ENCODE measurements around the gene NTF4.
"Not testable (repeated sequence)": the region's sequence is repeated elsewhere in the genome, so short reads cannot be mapped to it uniquely, and the experiment has no call there.

NTF4 gene

DNA sequence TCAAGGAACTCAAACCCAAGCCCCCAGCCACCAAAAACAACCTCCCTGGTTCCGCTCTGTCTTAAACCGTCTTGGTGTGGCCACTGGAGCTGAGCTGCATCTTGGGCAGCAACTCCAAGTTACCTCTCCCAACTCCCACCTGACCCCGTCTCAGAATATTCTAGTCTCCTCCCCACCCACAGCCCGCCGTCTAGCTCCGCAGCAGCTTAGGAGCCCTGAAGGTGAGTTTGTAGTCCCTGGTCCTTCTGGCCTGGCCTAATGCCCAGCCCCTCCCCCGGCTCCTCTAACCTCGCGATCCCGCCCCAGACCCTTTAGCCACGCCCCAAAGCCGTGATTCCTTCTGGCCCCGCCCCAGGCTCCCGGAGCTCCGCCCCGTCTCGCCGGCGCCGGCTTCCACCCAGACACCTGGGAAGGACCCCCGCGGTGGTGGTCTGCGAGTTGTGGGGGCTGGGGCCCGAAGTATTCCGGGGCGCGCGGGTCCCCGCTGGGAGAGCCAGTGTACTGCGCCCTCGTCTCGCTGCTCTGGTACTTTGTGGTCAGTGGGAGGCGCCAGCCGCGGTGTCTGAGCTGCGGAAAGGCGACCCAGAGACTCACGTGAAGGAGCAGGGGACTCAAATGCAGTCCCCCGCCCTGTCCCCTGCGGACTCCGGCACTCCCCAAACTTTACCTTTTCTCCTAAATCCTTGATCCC, 45.2 kb downstream of the NTF4 start:
- no peaks in the 10 kb centered on the region for H3K79me2 ChIP-seq (ENCODE audit: insufficient read depth, low read length)
- peak overlapping the region; percentile 70 for H3K4me2 ChIP-seq (ENCODE audit: low read length)
- no peaks in the 10 kb centered on the region for H3K27me3 ChIP-seq (ENCODE audit: insufficient read depth, low read length)
- H3K4me3 ChIP-seq (ENCODE audit: low read depth, low read length, poor library complexity, severe bottlenecking): peak overlapping the region; percentile 60
- no peaks in the 10 kb centered on the region for H4K20me1 ChIP-seq (ENCODE audit: insufficient read depth, low read length)
- no peak overlapping the region for H2AFZ ChIP-seq (ENCODE audit: low read length)
- H3K4me1 ChIP-seq (ENCODE audit: insufficient read depth, low read length, severe bottlenecking): peaks cover 45% of the 10 kb centered on the region
- H3K9me2 ChIP-seq (ENCODE audit: low read depth, low read length): no peaks in the 10 kb centered on the region
- no peak for TF ChIP-seq EZH2 (IDR thresholded peaks at IDR 0.05; ENCODE audit: borderline replicate concordance, low read length)
- TF ChIP-seq, protein P1, sequence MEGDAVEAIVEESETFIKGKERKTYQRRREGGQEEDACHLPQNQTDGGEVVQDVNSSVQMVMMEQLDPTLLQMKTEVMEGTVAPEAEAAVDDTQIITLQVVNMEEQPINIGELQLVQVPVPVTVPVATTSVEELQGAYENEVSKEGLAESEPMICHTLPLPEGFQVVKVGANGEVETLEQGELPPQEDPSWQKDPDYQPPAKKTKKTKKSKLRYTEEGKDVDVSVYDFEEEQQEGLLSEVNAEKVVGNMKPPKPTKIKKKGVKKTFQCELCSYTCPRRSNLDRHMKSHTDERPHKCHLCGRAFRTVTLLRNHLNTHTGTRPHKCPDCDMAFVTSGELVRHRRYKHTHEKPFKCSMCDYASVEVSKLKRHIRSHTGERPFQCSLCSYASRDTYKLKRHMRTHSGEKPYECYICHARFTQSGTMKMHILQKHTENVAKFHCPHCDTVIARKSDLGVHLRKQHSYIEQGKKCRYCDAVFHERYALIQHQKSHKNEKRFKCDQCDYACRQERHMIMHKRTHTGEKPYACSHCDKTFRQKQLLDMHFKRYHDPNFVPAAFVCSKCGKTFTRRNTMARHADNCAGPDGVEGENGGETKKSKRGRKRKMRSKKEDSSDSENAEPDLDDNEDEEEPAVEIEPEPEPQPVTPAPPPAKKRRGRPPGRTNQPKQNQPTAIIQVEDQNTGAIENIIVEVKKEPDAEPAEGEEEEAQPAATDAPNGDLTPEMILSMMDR (IDR thresholded peaks at IDR 0.05; ENCODE audit: low read length): peak; percentile 35; the same call in 1 of the 2 replicates
- H3K36me3 ChIP-seq (ENCODE audit: insufficient read depth, low read length): peaks cover 18% of the 10 kb centered on the region
- H3F3A ChIP-seq (ENCODE audit: insufficient read depth, low read length): no peaks in the 10 kb centered on the region
- no peak overlapping the region for H3K27ac ChIP-seq (ENCODE audit: low read depth, low read length, poor library complexity, severe bottlenecking)
- H3K9me3 ChIP-seq (ENCODE audit: low read length): no peaks in the 10 kb centered on the region
- peak overlapping the region; percentile 36; the same call in 1 of the 2 replicates for H3K9ac ChIP-seq (ENCODE audit: low read length)

DNA sequence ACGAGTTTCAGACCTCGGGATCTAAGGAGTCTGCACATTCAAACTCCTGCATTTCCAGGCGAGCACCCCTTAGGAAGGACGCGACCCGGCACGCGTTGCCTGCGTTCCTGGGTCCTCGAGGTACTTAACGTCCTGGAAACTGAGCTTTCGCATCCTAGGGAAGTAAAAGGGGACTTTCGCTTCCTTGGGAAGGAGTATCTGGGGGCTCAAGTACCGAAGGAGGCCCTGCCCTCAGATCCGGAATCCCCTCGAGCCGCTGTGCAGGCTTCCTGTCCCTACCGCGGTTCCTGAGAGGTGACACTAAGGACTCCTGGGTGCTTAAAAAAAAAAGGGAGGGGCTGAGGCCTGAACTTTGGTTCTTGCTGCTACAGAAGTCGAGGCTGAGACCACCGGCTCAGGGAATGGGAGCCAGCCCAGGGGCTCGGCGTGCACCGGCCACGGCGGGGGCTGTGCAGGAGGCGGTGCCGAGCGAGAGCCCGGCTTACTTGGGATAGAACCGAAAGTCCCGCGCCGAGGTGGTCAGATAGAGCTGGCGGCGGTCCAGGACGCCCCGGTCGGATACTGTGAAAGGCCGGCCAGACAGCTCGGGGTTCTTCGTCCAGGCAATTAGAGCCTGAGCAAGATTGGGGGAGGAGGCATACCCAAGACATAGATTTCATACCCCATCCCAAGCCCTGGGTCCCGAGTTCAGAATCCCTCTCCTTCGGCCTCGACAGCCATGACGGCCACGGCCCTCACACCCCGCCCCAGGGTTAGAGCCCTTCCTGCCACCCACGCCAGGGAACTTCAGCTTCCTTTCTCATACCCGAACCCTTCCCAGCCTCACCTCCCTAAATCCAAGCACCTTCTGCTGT, 46.0 kb downstream of the NTF4 start:
- H3K4me1 ChIP-seq (ENCODE audit: insufficient read depth, low read length, severe bottlenecking): peaks cover 45% of the 10 kb centered on the region
- H3K9me3 ChIP-seq (ENCODE audit: low read length); H3K27me3 ChIP-seq (ENCODE audit: insufficient read depth, low read length); H2AFZ ChIP-seq (ENCODE audit: low read length); H3F3A ChIP-seq (ENCODE audit: insufficient read depth, low read length); H3K9me2 ChIP-seq (ENCODE audit: low read depth, low read length); H3K79me2 ChIP-seq (ENCODE audit: insufficient read depth, low read length); H3K27ac ChIP-seq (ENCODE audit: low read depth, low read length, poor library complexity, severe bottlenecking); H4K20me1 ChIP-seq (ENCODE audit: insufficient read depth, low read length): not testable (repeated sequence)
- H3K9ac ChIP-seq (ENCODE audit: low read length): peak overlapping the region; percentile 60
- H3K4me3 ChIP-seq (ENCODE audit: low read depth, low read length, poor library complexity, severe bottlenecking): peak overlapping the region; percentile 60
- H3K4me2 ChIP-seq (ENCODE audit: low read length): peak overlapping the region; percentile 70
- H3K36me3 ChIP-seq (ENCODE audit: insufficient read depth, low read length): peaks cover 26% of the 10 kb centered on the region

DNA sequence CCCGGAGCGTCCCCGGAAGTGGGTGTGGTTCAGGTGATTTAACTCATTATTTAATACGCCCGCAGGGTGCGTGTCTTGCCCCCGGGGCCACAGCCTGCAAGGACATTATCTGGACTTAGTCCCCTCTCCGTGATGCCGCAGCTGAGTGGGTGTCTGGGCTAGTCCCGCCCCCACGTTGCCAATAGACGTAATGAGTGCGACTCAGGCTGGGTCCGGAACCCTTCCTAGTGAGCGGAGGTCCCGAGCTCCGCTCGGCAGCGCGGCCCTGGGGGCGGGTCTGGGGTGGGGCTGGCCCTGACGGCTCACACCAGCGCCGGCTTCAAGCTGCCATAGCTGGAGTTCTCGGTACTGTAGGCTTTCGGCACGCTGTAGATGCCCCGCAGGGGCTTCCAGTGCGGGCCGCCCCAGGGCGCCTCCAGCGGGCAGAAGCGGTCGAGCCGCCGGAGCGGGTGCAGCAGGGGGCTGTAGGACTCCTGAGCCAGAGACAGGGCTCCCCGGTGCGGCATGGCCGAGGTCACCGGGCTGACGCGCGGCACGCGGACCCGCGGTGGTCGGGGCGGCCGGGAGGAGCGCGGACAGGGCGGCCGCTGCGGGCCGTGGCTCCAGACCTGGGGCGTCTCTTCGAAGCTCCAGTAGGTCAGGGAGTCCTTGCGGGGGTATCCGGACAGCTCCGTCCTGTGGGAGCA, 46.8 kb downstream of the NTF4 start:
- H2AFZ ChIP-seq (ENCODE audit: low read length): no peak overlapping the region
- peak overlapping the region; percentile 60 for H3K4me3 ChIP-seq (ENCODE audit: low read depth, low read length, poor library complexity, severe bottlenecking)
- TF ChIP-seq, protein P1 (IDR thresholded peaks at IDR 0.05; ENCODE audit: low read length): peak; percentile 59
- no peak for TF ChIP-seq EZH2 (IDR thresholded peaks at IDR 0.05; ENCODE audit: borderline replicate concordance, low read length)
- H3K79me2 ChIP-seq (ENCODE audit: insufficient read depth, low read length): no peaks in the 10 kb centered on the region
- H3K27me3 ChIP-seq (ENCODE audit: insufficient read depth, low read length): no peaks in the 10 kb centered on the region
- no peaks in the 10 kb centered on the region for H3K9me2 ChIP-seq (ENCODE audit: low read depth, low read length)
- H3K4me2 ChIP-seq (ENCODE audit: low read length): peak overlapping the region; percentile 70
- peaks cover 45% of the 10 kb centered on the region for H3K4me1 ChIP-seq (ENCODE audit: insufficient read depth, low read length, severe bottlenecking)
- no peaks in the 10 kb centered on the region for H3K9me3 ChIP-seq (ENCODE audit: low read length)
- peak overlapping the region; percentile 60 for H3K9ac ChIP-seq (ENCODE audit: low read length)
- H3F3A ChIP-seq (ENCODE audit: insufficient read depth, low read length): no peaks in the 10 kb centered on the region
- no peaks in the 10 kb centered on the region for H4K20me1 ChIP-seq (ENCODE audit: insufficient read depth, low read length)
- H3K27ac ChIP-seq (ENCODE audit: low read depth, low read length, poor library complexity, severe bottlenecking): no peak overlapping the region
- H3K36me3 ChIP-seq (ENCODE audit: insufficient read depth, low read length): peaks cover 30% of the 10 kb centered on the region
